Ammon's horn (tissue), 1 donor: ENCODE data around the gene MLXIP.
"Not testable (repeated sequence)": the region's sequence is repeated elsewhere in the genome, so short reads cannot be mapped to it uniquely, and the experiment has no call there.

Source experiments
- DNase-seq: peaks from one replicate; pipeline ENCODE4 v3.0.0-alpha.2; 2016; ENCODE audit warnings: low spot score

MLXIP gene

GRCh38 chr12:122148657-122149056, 70.1 kb downstream of the MLXIP start:
- no peak for DNase-seq

- DNase-seq: no peak
Observed at GRCh38 chr12:122150127-122150681, 71.6 kb downstream of the MLXIP start.

- DNase-seq: no peak
Observed at GRCh38 chr12:122152754-122153153, 74.2 kb downstream of the MLXIP start.

GRCh38 chr12:122155705-122156104, 77.1 kb downstream of the MLXIP start:
- no peak for DNase-seq

GRCh38 chr12:122158700-122159285, 80.2 kb downstream of the MLXIP start:
- DNase-seq: no peak

GRCh38 chr12:122159882-122160281, 81.3 kb downstream of the MLXIP start:
- no peak for DNase-seq

- DNase-seq: no peak
Observed at GRCh38 chr12:122160761-122161160, 82.2 kb downstream of the MLXIP start.

GRCh38 chr12:122161682-122162081, 83.1 kb downstream of the MLXIP start:
- DNase-seq: no peak

- no peak for DNase-seq
Observed at GRCh38 chr12:122162976-122163375, 84.4 kb downstream of the MLXIP start.

GRCh38 chr12:122166422-122167349, 88.1 kb downstream of the MLXIP start:
- DNase-seq: no peak

GRCh38 chr12:122167356-122167925, 88.9 kb downstream of the MLXIP start:
- DNase-seq: no peak

- DNase-seq: no peak
Observed at GRCh38 chr12:122168492-122168891, 89.9 kb downstream of the MLXIP start.

GRCh38 chr12:122171399-122171798, 92.8 kb downstream of the MLXIP start:
- DNase-seq: no peak

- no peak for DNase-seq
Observed at GRCh38 chr12:122172262-122172939, 93.8 kb downstream of the MLXIP start.

GRCh38 chr12:122174155-122174845, 95.7 kb downstream of the MLXIP start, which contains the start of gene IL31:
Gene IL31, minus strand, starts transcription at chr12:122174221. Its CDS starts 49 bp downstream, at chr12:122174172.
- no peak for DNase-seq

- DNase-seq: not testable (repeated sequence)
Observed at GRCh38 chr12:122176473-122176872, 97.9 kb downstream of the MLXIP start.

- no peak for DNase-seq
Observed at GRCh38 chr12:122182887-122183587, 104.5 kb downstream of the MLXIP start, which contains the start of gene LRRC43. Gene LRRC43, plus strand, starts transcription at chr12:122183123. Its CDS starts 22 bp downstream, at chr12:122183145.

GRCh38 chr12:122183588-122183940, 105.0 kb downstream of the MLXIP start:
- no peak for DNase-seq

- DNase-seq: no peak
Observed at GRCh38 chr12:122184517-122184916, 106.0 kb downstream of the MLXIP start.

- DNase-seq: no peak
Observed at GRCh38 chr12:122185079-122185478, 106.5 kb downstream of the MLXIP start.
